ENCODE measurements around the gene GSE1.

The GSE1 gene

DNA sequence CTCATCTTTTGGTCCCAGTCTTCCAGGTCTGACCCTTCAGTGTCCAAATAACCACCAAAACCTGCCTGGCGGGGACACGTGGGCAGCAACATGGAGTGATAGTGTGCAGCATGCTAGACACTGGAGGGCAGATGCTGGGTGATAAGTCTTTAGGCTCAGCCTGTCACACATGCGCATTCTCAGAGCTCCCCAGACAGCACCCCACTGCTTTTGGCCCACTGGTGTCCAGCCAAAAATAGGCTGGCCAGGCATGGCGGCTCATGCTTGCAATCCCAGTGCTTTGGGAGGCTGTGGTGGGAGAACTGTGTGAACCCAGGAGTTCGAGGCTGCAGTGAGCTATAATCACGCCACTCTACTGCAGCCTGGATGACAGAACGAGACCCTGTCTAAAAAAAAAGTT lies 63.3 kb downstream of the GSE1 start (continued):
- TF ChIP-seq ZNF175 (tag by site-specific recombination; IDR thresholded peaks at IDR 0.05) (no peak), KLF9 (tag by site-specific recombination; IDR thresholded peaks at IDR 0.05; ENCODE audit: low read depth) (no peak)

DNA sequence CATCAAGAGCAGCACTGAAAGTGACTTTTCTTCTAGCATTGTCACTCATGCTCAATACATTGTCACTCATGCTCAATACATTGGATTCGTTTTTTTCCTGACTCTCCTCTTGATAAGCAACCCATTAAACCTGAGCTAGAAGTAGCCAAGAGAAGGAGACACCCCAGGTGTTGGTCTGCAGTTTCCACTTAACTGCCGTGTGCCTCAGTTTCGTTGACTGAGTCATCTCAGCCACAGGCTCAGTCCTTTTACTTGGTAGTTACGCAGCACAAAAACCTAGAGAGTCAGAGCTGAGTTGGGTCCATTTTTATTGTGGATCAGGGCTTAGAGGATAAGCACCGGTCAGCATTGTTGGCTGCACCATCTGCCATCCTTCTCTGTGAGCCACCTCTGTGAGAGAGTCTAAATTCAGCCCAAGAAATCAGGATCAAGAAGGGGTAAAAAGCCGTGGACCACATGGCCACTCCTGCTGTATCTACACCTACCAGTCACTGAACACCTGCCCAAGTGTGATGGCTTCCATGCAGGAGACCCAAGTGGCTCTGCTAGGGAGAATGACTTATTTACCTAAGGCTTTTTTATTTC lies 64.4 kb downstream of the GSE1 start:
- TF ChIP-seq PRDM1 (tag by site-specific recombination; IDR thresholded peaks at IDR 0.05) (peak; percentile 77), ZNF138 (tag by site-specific recombination; IDR thresholded peaks at IDR 0.05; ENCODE audit: borderline replicate concordance) (no peak)
- CTCF ChIA-PET, result interaction anchor here (0.6 to 7.6 kb wide), 5 partner anchors 18 to 263 kb away, joined by 3 to 87 read pairs (median 8); no protein-coding TSS in a partner anchor
- peaks cover 11% of the 10 kb centered on the region for H3K4me1 ChIP-seq (ENCODE audit: control insufficient read depth, insufficient read depth, low read length)
- POLR2A ChIA-PET, result no interaction called here
- no peaks in the 10 kb centered on the region for H3K9me3 ChIP-seq (ENCODE audit: control insufficient read depth, insufficient read depth, low read depth, low read length)
- peaks cover 16 to 100% of the 10 kb centered on the region in 2 experiments; a peak in 2 of 3 replicates for H3K36me3 ChIP-seq (ENCODE audit: control insufficient read depth in 2 of 2, insufficient read depth in 1 of 2, low read length in 2 of 2)
- no peak overlapping the region for H3K27ac ChIP-seq (ENCODE audit: extremely low read depth, low read depth, low read length)
- H3K4me3 ChIP-seq (ENCODE audit: low read depth, low read length), result no peak overlapping the region

DNA sequence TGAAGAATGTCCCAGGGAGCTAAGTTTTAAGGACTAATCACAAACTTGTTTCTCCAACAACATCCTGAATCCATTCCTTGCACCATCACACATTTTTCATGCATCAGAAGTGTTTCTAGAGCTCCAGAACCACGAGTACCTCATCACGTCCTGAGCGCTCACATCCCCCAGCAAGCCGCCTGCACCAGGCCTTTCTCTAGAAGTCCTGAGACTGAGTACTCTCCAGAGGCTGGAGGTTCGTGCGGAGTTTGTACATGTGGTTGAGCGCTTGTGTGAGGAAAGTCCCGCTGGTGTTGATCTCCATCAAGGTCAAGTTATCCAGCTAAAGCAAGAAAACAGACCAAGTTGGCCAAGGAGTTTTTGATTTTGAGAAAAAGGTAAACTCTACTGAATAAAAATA lies 64.9 kb downstream of the GSE1 start:
- POLR2A ChIA-PET, result no interaction called here
- Histone ChIP-seq H3K9me3 (ENCODE audit: control insufficient read depth, insufficient read depth, low read depth, low read length) (no peaks in the 10 kb centered on the region), H3K4me3 (ENCODE audit: low read depth, low read length) (no peak overlapping the region), H3K27ac (ENCODE audit: extremely low read depth, low read depth, low read length) (no peak overlapping the region), H3K4me1 (ENCODE audit: control insufficient read depth, insufficient read depth, low read length) (peaks cover 11% of the 10 kb centered on the region), H3K36me3 (ENCODE audit: control insufficient read depth in 2 of 2, insufficient read depth in 1 of 2, low read length in 2 of 2) (peaks cover 13 to 100% of the 10 kb centered on the region in 2 experiments; a peak in 2 of 3 replicates)
- CTCF ChIA-PET, result interaction anchor here (0.6 to 7.6 kb wide), 4 partner anchors 19 to 263 kb away, joined by 3 to 87 read pairs (median 8); no protein-coding TSS in a partner anchor
- TF ChIP-seq ZNF510 (tag by site-specific recombination; IDR thresholded peaks at IDR 0.05; ENCODE audit: insufficient replicate concordance) (no peak), ZNF112 (tag by site-specific recombination; IDR thresholded peaks at IDR 0.05) (no peak), PATZ1 (tag by site-specific recombination; IDR thresholded peaks at IDR 0.05) (no peak), ZNF513 (tag by site-specific recombination; IDR thresholded peaks at IDR 0.05) (no peak), ZNF350 (tag by site-specific recombination; IDR thresholded peaks at IDR 0.05) (no peak), ZEB2 (tag by site-specific recombination; IDR thresholded peaks at IDR 0.05) (no peak), ZBTB17 (tag by site-specific recombination; IDR thresholded peaks at IDR 0.05) (no peak), ZNF473 (tag by site-specific recombination; IDR thresholded peaks at IDR 0.05) (no peak), GLI4 (tag by site-specific recombination; IDR thresholded peaks at IDR 0.05) (no peak), ATF2 (tag by site-specific recombination; IDR thresholded peaks at IDR 0.05; ENCODE audit: low read depth) (no peak), ZBTB10 (tag by site-specific recombination; IDR thresholded peaks at IDR 0.05) (no peak), ZNF221 (tag by site-specific recombination; IDR thresholded peaks at IDR 0.05; ENCODE audit: borderline replicate concordance) (no peak), ZNF341 (tag by site-specific recombination; IDR thresholded peaks at IDR 0.05; ENCODE audit: low read depth) (no peak)
